WTC11 (cell line): ENCODE results near the gene COA1. TPM values are rescaled to one million over a fixed set of nuclear protein-coding genes. Genes with fewer than 3 reads are reported as not detected.

ENCODE experiments used
- ATAC-seq: fragments of 200-7000 bp; cut with Tn5 transposase; 2 replicates; pipeline ENCODE4 v1.10.0; 2021; ENCODE audit warnings: mild to moderate bottlenecking, moderate library complexity
- CTCF ChIA-PET: fragments of 300-600 bp; sonication (Branson Sonifier 250); formaldehyde crosslinking; loops from one replicate; lab custom pipeline; 2021; ENCODE audit warnings: antibody characterized with exemption; lab: Charles Lee
- POLR2A ChIA-PET: fragments of 350-600 bp; sonication (Branson Sonifier 250); formaldehyde crosslinking; loops from one replicate; lab custom pipeline; 2021; ENCODE audit warnings: antibody characterized with exemption; lab: Charles Lee
- DNase-seq: peaks from one replicate; pipeline ENCODE4 v3.0.0; 2021; ENCODE audit warnings: low spot score
- H3K27ac Mint-ChIP-seq: 2 replicates; pipeline ENCODE4 v1.8.0; 2021; ENCODE audit warnings: mixed read lengths
- H3K27me3 Mint-ChIP-seq: 2 replicates; pipeline ENCODE4 v1.8.0; 2021; ENCODE audit warnings: low read depth, mild to moderate bottlenecking, moderate library complexity, mixed read lengths
- H3K36me3 Mint-ChIP-seq: 2 replicates; pipeline ENCODE4 v1.8.0; 2021; ENCODE audit warnings: mixed read lengths
- H3K4me1 Mint-ChIP-seq: 2 replicates; pipeline ENCODE4 v1.8.0; 2022; ENCODE audit warnings: mixed read lengths
- H3K4me3 Mint-ChIP-seq: 2 replicates; pipeline ENCODE4 v1.8.0; 2021; ENCODE audit warnings: mild to moderate bottlenecking, moderate library complexity, mixed read lengths
- H3K9me3 Mint-ChIP-seq: 2 replicates; pipeline ENCODE4 v1.8.0; 2021; ENCODE audit warnings: mixed read lengths
- CTCF ChIP-seq: fragments of 200-600 bp; IDR thresholded peaks from 2 replicates; pipeline ENCODE4 v1.8.0; 2022; ENCODE audit warnings: antibody characterized with exemption
- E2F1 ChIP-seq: sonication (generic); formaldehyde crosslinking; IDR thresholded peaks from 2 replicates; pipeline ENCODE4 v1.8.0; 2022; ENCODE audit warnings: mild to moderate bottlenecking, missing genetic modification reagents
- FOXK1 ChIP-seq: sonication (generic); formaldehyde crosslinking; IDR thresholded peaks from 2 replicates; pipeline ENCODE4 v1.8.0; 2022; ENCODE audit warnings: mild to moderate bottlenecking, moderate library complexity, missing genetic modification reagents
- GABPB1 ChIP-seq: sonication (generic); formaldehyde crosslinking; IDR thresholded peaks from 2 replicates; pipeline ENCODE4 v1.8.1; 2023; ENCODE audit warnings: mild to moderate bottlenecking, missing genetic modification reagents
- GTF2I ChIP-seq: fragments of 250-450 bp; sonication (Bioruptor Pico); conservative IDR thresholded peaks from 2 replicates; pipeline ENCODE4 v1.4.0; 2021; ENCODE audit warnings: mild to moderate bottlenecking
- HMGA2 ChIP-seq: fragments of 250-450 bp; sonication (Bioruptor Pico); IDR thresholded peaks from 2 replicates; pipeline ENCODE4 v1.4.0; 2021; ENCODE audit warnings: mild to moderate bottlenecking, moderate library complexity
- JAZF1 ChIP-seq: fragments of 250-450 bp; sonication (Bioruptor Pico); IDR thresholded peaks from 2 replicates; pipeline ENCODE4 v1.9.0; 2021; ENCODE audit warnings: moderate library complexity, mild to moderate bottlenecking, inconsistent platforms
- JUN ChIP-seq: sonication (generic); formaldehyde crosslinking; IDR thresholded peaks from 2 replicates; pipeline ENCODE4 v1.8.0; 2023; ENCODE audit warnings: mild to moderate bottlenecking, missing genetic modification reagents
- MXD4 ChIP-seq: fragments of 250-450 bp; sonication (Bioruptor Pico); IDR thresholded peaks from 2 replicates; pipeline ENCODE4 v1.8.0; 2021; ENCODE audit warnings: mild to moderate bottlenecking, moderate library complexity, borderline replicate concordance
- NR2C2 ChIP-seq: sonication (generic); formaldehyde crosslinking; IDR thresholded peaks from 2 replicates; pipeline ENCODE4 v1.8.0; 2022; ENCODE audit warnings: mild to moderate bottlenecking, missing genetic modification reagents
- TCF7 ChIP-seq: sonication (generic); formaldehyde crosslinking; IDR thresholded peaks from 2 replicates; pipeline ENCODE4 v1.8.0; 2022; ENCODE audit warnings: mild to moderate bottlenecking, low read depth, missing genetic modification reagents, moderate library complexity
- TEAD4 ChIP-seq: sonication (generic); formaldehyde crosslinking; IDR thresholded peaks from 2 replicates; pipeline ENCODE4 v1.8.0; 2022; ENCODE audit warnings: mild to moderate bottlenecking, missing genetic modification reagents
- TP53 ChIP-seq: sonication (generic); formaldehyde crosslinking; IDR thresholded peaks from 2 replicates; pipeline ENCODE4 v1.8.1; 2023; ENCODE audit warnings: mild to moderate bottlenecking, missing genetic modification reagents
- ZNF138 ChIP-seq: sonication (generic); formaldehyde crosslinking; conservative IDR thresholded peaks from 2 replicates; pipeline ENCODE4 v1.8.1; 2022; ENCODE audit warnings: mild to moderate bottlenecking, moderate library complexity, missing genetic modification reagents
- ZNF281 ChIP-seq: sonication (generic); formaldehyde crosslinking; IDR thresholded peaks from 2 replicates; pipeline ENCODE4 v1.8.0; 2023; ENCODE audit warnings: mild to moderate bottlenecking, missing genetic modification reagents
- total RNA-seq: library from RNA; stranded (reverse); gene quantifications from 3 replicates; pipeline ENCODE4 v1.2.3, GENCODE V29; 2021

The COA1 gene
- total RNA-seq, 1 experiment from 2014 or later = 132 TPM

GRCh38 chr7:43742692-43743091 lies 13.4 kb upstream of the COA1 start:
- H3K27me3 Mint-ChIP-seq = peaks cover under 1% of the 10 kb centered on the region
- no peak for TF ChIP-seq TEAD4 (CRISPR knock-in tag)
- no peak for TF ChIP-seq JAZF1 (CRISPR knock-in tag)
- TF ChIP-seq HMGA2 (CRISPR knock-in tag) = no peak
- no peak for TF ChIP-seq JUN
- no peak for TF ChIP-seq ZNF138 (CRISPR knock-in tag)
- TF ChIP-seq MXD4 (CRISPR knock-in tag) = no peak
- no peak for TF ChIP-seq NR2C2 (CRISPR knock-in tag)
- TF ChIP-seq E2F1 (CRISPR knock-in tag) = no peak
- H3K9me3 Mint-ChIP-seq = peaks cover 9% of the 10 kb centered on the region
- H3K36me3 Mint-ChIP-seq = no peaks in the 10 kb centered on the region
- H3K27ac Mint-ChIP-seq = no peak overlapping the region
- ATAC-seq = no peak
- no peak overlapping the region for H3K4me3 Mint-ChIP-seq
- ChIA-PET POLR2A (no interaction called here), CTCF (interaction anchor here (0.6 kb wide), 1 partner anchor 186 kb away, joined by 3 read pairs; no protein-coding TSS in a partner anchor)
- DNase-seq = no peak
- H3K4me1 Mint-ChIP-seq = no peaks in the 10 kb centered on the region

GRCh38 chr7:43737467-43738127 lies 8.3 kb upstream of the COA1 start:
- Mint-ChIP-seq H3K4me3 (no peak overlapping the region), H3K9me3 (peaks cover 15% of the 10 kb centered on the region)
- no peak for TF ChIP-seq FOXK1
- no peak for TF ChIP-seq TP53 (CRISPR knock-in tag)
- TF ChIP-seq GTF2I (CRISPR knock-in tag) = no peak
- no peak for TF ChIP-seq CTCF
- TF ChIP-seq, all 79 proteins: peak for 0
- POLR2A ChIA-PET = no interaction called here
- H3K36me3 Mint-ChIP-seq = no peaks in the 10 kb centered on the region
- H3K27me3 Mint-ChIP-seq = peaks cover 2% of the 10 kb centered on the region
- CTCF ChIA-PET = interaction anchor here (1.2 to 2.0 kb wide), 2 partner anchors 25 to 155 kb away, joined by 3 to 7 read pairs; partner anchors contain the start of gene STK17A
- no peak for ATAC-seq
- no peak for DNase-seq
- H3K27ac Mint-ChIP-seq = no peak overlapping the region
- H3K4me1 Mint-ChIP-seq = no peaks in the 10 kb centered on the region

GRCh38 chr7:43735802-43736603 lies 6.7 kb upstream of the COA1 start:
- Mint-ChIP-seq H3K4me1 (no peaks in the 10 kb centered on the region), H3K9me3 (peaks cover 15% of the 10 kb centered on the region), H3K36me3 (no peaks in the 10 kb centered on the region), H3K4me3 (no peak overlapping the region), H3K27ac (no peak overlapping the region), H3K27me3 (peaks cover 2% of the 10 kb centered on the region)
- DNase-seq (no peak), ATAC-seq (no peak)
- POLR2A ChIA-PET = no interaction called here
- CTCF ChIA-PET = interaction anchor here (2.0 kb wide), 1 partner anchor 153 kb away, joined by 7 read pairs; the partner anchor contains the start of gene STK17A
- TF ChIP-seq ZNF281 (CRISPR knock-in tag) = no peak
- TF ChIP-seq TCF7 (CRISPR knock-in tag) = no peak
- TF ChIP-seq GABPB1 (CRISPR knock-in tag) = peak; percentile 91
